Stimulated activated CD4-positive, alpha-beta T cell treated with anti-CD3 and anti-CD28 coated beads, Interleukin-1b, Interleukin-23, amount 100 ng/mL, for 1 hour (primary cell): ENCODE results near the gene VN1R5.
"Not testable (repeated sequence)": the region's sequence is repeated elsewhere in the genome, so short reads cannot be mapped to it uniquely, and the experiment has no call there.

ENCODE experiments used
- DNase-seq, 2 donors: peaks; one replicate each; pipeline ENCODE4 v3.0.0-alpha.2; 2020; ENCODE audit warnings: low read depth in 2 of 2

The VN1R5 gene

DNA sequence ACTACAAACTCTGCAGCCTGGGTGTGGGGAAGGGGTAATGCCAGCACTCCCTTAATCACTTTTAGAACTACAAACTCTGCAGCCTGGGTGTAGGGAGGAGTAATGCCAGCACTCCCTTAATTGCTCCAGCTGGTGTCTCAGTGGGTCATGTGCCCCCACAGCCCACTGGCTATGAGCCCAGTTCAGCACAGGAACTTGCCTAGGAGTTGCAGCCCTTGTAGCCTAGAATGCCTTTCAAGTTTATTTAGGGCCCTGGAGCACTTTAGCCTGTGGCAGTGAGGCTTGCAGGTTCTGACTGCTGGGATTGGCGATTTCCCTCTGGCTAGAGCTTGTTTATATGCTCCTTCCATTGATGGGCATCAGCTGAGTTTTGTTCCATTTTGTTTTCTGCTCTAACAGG is 17.1 kb downstream of the VN1R5 start:
- DNase-seq = no peak

DNA sequence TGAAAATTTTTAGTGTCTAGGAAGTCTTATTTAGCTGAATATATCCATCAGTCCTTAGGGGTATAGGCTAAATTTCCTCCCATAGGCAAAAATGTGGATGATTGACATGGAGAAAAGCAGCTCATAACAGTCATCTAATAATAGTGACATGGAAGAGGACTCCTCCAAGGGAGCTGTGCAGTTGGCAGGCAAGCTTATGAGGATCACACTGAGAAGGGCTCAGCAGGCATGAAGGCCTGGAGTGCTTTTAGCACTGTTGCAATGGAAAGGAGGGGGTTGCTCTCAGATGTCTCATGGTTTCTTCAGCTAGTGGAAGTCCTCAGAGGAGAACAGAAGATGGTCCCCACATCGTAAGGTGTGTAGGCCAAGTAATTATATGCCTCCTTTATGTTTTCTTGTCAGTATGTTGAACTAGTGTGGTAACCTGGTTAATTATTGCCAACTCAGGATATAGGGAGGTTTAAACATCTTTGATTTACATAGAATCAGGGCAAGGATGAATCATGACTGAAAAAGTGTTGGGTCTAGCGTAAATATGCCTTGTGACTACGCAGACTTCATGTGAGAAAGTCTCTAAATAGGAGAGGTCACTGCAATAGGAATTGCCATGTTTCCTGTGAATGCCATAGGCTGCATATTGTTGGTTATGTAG is 18.9 kb downstream of the VN1R5 start:
- no peak for DNase-seq

DNA sequence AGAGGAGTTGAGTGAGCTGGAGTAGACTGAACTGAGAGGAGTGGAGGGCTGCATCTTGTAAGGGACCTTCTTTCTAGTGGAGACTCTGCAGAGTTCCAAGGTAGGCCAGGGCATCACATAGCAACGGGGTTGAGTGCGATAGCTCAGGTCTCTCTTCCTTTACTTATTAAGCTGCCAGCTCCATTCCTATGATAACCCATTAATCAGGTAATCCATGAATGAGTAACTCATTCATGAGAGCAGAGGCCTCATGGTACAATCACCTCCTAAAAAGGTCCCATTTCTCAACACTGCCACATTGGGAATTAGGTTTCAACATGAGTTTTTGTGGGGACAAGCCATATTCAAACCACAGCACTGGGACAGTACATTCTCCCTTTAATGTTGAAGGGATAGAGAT is 21.3 kb downstream of the VN1R5 start:
- no peak for DNase-seq

DNA sequence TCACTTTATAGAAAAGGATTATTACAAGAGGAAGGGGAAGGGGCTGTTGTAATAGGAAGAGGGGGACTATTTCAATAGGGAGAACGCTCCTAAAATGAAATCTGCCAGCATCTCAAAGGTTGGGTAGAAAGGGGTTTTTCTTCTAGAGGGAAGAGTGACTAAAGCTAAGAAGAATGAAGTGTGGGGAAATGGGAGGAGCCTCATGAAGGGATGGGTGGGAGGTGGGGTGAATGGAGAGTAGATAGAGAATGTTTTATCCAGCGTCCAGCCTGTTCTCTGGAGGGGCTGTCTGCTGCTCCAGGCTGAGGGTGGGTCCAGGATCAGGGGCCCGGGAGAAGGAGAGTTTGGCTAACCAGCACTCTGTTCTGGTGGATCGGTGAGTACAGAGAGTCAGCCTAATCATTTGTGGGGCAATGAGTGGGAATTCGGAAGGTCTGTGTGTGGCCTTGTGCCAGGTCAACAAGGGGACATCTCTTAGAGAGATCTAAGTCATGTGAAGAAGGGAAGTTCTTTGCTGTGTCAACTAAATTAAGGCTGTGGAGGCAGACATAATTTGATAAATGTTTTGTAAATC is 25.2 kb downstream of the VN1R5 start:
- no peak for DNase-seq

DNA sequence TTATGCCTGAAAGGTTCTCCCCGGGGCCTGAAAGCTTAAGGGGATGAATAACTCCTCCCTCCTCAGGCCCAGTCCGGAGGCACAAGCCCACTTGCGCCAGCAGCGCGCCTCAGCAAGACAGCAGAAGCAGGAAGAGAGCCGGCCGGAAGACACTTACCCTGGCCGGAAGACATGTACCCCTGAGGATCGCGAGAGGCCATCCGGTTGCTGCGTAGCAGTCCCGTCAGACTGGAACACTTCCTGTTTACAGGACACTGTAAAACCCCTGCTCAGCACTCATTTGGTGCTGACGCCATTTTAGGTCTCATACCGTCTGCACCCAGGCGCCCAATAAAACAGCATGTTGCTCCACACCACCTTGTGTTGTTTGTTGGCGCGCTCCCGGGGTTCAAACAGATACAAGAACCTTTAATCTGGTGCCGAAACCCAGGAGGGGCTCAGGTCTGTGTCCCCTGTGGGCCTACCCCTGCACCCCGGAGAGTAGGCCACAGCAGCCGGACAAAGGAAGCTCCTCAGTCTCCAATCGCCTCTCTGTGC is 30.3 kb downstream of the VN1R5 start:
- DNase-seq = no peak

DNA sequence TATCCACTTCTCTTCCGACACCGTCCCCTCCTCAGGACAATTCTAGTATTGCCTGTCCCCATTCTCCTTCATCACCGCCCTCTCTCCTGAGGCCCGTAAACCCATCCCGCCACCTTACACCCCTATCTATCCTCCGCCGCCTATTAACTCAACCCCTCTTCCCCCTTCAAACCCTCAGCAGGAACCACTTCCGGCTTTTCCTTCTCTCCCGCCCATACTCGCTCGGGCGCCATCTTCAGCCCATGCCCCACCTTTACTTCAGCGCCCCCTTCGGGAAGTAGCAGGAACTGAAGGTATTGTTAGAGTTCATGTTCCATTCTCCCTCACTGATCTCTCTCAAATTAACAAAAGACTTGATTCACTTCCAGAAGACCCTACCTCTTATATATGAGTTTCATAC is 31.6 kb downstream of the VN1R5 start:
- no peak for DNase-seq

DNA sequence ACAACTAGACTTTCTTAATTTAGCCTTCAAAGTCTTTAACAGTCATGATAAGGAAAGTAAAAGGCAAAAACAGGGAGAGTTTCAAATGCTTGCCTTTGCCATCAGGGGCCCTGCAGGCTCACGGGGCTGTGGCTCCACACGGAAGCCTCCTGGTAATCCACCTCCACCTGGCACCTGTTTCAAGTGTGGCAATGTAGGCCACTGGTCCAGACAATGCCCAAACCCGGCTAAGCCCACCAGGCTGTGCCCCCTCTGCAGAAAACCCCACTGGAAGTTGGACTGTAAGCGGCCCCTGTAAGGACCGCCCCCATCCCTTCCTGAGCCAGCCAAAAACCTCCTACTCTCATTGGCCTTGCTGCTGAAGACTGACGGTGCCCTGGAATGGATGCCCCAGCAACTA is 32.5 kb downstream of the VN1R5 start:
- no peak for DNase-seq

DNA sequence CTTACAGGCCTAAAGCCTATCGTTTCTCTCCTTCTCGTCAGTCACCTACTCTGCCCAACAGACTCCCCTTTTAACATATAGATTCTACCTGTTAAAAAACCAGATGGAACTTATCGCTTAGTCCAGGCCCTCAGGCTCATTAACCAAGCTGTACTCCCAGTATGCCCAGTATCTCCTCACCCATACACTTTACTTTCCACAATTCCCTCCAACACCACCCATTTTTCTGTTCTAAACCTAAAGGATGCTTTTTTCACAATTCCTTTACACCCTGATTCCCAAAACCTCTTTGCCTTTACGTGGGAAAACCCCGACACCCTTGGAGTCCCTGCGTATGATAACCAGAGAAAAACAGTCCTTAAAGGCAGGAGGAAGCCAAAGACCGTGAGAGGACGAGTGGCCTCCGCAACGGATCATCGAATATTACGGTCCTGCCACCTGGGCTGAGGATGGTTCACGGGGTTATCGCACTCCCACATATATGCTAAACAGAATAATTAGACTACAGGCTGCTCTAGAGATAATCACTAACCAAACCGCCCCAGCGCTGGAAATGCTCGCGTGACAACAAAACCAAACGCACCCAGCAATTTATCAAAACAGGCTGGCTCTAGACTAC is 33.5 kb downstream of the VN1R5 start:
- not testable (repeated sequence) for DNase-seq

DNA sequence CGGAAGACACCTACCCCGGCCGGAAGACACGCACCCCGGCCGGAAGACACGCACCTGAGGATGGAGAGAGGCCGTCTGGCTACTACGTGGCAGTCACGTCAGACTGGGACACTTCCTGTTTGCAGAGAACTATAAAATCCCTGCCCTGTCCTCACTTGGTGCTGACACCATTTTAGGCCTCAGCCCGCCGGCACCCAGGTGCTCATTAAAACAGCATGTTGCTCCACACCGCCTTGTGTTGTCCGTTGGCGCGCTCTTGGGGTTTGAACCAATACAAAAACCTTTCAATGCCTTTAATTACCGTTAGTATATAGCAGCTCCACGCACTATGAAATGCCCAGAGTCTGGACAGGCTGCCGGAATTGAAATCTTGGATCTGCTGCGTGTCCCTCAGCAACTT is 34.7 kb downstream of the VN1R5 start:
- DNase-seq = no peak

DNA sequence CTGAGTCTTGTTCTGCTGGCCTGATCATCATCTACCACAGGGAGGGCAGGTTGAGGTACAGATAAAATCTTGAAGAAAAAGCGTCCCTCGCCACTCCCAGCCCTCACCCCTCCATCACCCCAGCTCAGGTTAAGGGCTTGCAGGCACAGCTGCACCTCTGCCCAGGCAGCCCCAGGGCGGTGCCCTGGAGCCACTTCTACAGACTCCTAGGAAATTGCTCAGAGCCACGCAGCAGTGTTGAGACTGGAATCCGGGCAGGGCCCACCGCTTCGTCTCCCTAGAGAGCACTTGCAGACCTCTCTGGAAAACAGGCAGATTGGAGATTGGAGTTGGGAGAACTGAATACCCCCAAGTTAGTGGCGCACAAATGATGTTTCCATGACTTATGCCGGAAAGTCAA is 35.3 kb downstream of the VN1R5 start:
- no peak for DNase-seq

DNA sequence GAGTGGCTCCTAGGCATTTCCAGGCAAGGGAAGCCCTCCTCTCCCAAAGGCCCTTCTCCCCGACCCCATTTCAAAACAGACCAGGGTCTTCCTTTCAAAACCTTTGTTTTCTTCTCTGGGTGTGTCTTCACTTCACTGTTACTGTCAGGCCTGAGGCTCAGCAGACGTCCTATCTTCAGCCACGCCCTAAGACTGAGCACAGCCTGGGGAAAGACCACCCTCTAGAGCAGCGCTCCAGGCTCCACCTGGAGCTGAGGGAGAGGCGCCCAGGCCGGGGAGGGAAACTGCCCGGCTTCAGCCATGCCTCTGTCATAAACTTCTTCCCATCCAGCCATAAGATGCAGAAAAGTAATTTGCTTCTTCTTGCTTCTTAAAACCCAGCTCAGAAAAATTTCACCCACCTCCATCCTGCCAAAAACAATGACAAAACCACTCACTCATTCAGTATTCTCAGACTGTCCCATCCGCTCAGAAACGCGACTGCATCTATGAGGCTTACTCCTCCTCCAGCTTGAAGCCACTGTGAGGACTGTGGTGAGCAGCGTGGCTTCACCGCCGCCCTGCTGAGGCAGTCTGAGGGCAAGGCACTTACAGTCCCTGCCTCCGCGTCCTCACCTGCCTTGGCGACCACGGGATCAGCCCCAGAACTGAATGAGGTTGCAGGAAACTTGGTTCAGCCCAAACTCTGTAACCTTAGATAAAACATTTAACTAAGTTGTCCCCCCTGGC is 36.1 kb downstream of the VN1R5 start:
- no peak for DNase-seq

DNA sequence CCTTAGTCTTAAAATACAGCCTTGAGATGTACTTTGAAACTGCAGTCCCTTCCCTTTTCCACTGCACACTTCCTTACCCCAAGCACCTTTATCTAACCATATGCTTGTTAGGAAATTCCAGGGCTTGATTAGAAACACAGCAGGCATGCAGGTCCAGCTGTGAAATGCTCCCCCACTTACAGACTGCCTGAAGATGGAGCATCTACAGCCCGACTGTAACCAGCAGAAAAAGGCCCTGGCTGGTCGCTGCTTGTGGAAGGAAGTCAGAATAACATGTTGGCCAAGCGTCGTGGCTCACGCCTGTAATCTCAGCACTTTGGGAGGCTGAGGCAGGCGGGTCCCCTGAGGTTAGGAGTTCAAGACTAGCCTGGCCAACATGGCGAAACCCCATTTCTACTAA is 37.2 kb downstream of the VN1R5 start:
- DNase-seq = no peak

DNA sequence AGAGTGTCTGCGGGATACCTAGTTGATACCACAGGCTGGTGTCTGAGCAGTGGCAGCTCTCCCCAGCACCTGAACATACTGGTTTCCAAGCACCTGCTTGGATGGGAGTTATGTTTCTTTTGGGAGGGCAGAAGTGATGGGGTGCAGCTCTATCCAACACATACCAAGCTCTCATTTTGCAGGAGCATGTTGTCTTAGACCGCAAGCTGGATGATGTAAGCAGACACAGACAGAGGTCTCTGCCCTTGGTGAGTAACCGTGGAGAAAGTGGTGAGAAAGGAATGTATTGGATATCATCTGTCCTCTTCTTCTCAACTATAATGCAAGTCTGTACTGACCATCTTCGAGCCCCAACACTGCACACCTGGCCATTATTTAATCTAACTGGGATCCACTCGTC is 38.4 kb downstream of the VN1R5 start:
- no peak for DNase-seq

DNA sequence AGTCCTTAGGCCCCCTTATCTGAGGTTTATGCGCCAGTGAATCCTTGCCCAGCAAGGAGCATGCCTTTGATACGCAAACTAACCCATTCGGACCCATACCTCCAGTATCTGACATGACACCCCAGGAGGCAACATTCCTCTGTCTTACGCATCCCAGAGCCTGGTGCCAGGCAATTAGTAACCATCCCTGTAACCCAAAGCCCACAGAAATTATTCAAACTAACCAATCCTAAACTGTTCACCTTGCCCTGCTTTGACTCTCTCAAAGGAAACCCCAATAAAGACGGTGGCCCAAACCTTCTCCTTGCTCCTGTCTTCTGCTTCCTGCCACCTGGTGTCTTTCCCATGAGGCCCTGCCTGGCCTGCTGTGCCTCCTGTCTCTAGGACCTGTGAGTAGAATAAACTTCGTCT is 39.4 kb downstream of the VN1R5 start:
- DNase-seq = no peak

DNA sequence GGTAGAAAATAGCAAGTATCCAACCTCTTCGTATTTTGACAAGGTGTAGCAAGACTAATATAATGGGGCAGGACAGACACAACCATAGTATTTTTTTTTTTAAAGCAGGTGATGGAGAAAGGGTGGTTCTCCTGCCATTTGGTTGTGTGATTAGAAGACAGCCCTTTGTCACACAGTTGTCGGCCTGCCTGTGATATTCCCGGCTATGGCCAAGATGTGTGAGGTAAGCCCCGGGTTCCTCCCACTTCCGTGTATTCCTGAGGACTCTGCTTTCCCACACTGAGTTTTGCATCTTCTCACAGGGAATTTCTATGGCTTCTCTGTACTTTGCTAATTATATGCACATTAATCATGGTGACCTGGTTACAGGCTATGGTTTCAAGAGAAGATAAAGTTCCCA is 39.9 kb downstream of the VN1R5 start:
- no peak for DNase-seq

DNA sequence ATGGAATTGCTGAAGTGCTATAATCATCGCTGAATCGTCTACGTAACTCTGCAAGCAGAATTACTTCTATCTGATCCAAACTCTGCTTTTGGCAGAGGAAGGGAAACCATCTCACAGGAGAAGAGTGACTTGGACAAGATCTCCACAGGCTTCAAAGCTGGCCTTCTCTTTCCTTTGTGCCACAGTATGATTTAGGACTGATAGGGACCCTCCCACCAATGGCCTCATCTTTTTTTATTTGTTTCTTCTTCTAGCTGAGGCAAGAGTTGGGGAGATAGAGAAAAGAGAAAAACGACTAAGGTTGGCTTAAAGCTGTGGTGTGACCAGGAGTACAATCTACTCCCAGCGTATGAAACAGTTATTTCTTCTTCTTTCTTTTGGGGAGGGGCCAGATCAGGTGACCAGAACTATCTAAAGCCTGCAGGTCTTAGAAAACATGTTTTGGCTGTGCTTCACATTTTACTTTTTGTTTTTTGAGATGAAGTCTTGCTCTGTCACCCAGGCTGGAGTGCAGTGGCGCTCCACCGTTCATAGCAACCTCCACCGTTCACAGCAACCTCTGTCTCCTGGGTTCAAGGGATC is 40.8 kb downstream of the VN1R5 start:
- no peak for DNase-seq

DNA sequence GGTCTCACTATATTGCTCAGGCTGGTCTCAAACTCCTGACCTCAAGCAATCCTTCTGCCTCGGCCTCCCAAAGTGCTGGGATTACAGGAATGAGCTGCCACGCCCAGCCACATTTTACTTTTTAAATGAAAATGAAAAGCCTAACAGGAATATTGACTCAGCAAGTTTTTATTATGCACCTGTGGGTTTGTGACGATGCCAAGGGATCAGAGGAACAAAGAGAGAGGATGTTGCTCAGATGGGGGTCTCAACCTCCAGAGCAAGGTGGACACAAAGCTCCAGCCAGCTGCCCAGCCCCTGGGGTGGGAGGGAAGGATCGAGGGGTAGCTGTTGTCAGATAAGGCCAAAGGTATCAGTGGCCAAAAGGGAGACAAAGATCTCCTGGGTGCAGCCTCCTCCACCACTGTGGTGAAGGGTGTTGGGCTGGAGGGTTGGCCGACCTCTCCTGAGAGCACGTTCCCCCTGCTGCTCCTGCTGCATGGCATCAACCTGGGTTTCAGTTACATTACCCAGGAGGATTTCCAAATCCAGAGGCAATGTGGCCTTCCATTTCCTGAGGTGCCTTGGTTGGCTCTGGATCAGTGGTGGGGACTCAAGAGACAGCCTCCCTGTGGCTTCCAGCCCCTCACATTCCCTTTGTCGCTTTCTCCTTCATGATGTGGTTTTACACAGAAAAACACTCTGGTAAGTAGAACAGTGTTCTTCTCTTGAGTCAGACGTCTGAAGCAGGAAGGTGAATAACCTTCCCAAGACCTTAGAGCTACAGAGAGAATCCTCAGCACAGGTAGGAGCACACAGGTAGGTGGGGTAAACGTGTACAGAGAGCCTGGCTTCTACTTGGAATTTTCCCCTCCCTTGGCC is 41.6 kb downstream of the VN1R5 start:
- no peak for DNase-seq

DNA sequence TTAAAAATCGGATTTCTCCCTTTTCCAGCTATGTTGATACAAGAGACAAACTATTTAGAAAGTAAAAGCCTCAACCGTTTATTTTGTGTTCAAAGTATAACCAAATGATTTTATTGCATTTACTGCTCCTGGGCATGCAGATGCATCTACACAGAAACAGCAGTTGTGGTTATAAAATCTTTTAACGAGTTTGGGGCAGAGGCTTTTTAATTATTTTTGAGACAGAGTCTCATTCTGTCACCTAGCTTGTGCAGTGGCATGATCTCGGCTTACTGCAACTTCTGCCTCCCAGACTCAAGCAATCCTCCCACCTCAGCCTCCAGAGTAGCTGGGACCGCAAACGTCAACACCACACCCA is 42.2 kb downstream of the VN1R5 start:
- DNase-seq = no peak

DNA sequence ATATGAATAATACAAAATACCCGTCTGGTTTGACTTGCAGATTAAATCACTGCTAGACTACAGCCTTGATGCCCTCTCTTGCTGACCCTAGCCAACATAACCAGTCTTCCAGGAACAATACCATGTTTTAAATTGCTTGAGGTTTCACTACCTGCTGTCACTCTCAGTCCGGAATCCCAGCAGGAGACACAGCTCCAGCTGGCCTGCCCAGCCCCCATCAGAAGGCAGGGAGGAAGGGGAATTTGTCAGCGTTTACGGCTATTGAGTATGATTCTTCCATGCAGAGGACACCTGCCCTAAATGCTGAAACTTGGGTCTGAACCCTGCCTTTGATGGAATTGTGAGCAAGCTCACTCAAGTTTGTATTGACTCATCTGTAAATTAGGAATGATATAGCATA is 42.8 kb downstream of the VN1R5 start:
- DNase-seq = no peak

DNA sequence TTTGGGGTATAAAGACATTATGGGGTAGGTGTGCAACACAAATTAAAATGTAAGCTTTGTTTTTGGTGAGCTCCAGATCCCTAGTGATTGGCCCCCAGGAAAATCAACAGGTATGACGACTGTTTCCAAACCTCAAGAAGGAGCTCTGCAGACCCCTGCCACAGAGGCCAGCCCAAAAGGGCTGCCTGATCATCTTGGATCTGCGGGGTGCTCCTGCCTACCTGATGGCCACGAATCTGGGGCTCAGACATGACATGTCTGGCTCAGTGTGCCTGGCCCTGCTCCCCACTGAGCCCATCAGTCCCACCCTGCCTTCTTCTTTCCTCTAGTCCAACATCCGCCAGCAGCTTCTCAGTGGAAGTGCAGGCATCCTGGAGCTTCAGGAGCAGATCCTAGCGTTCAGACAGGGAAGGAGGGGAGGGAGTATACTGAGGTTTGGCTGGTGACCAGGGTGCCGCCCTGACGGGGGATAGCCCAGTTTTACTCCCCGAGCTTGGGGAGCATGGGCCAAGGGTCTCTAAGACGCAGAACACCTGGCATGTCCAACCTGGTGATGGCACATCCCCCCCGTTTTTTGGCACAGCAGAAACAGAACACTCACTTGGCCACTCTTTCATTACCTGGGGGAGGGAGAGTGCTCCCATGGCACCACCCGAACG is 44.0 kb downstream of the VN1R5 start:
- DNase-seq = no peak
